Liver (tissue), 3 donors: ENCODE data around the gene PLA2G4A.

Experiments
- CTCF ChIP-seq: fragments of 150-350 bp; IDR thresholded peaks from 2 replicates; pipeline ENCODE4 v1.5.1; 2017; ENCODE audit warnings: improper control_type of control experiment, low read depth, low read length; ENCODE audit not compliant: missing input control
- HNF4G ChIP-seq: IDR thresholded peaks from 2 replicates; pipeline ENCODE4 v1.6.1; 2016; ENCODE audit warnings: antibody characterized with exemption
- RXRA ChIP-seq, 2 donors: IDR thresholded peaks; 2 replicates each; pipeline ENCODE4 v1.6.1; 2017 to 2018; ENCODE audit warnings: antibody characterized with exemption in 2 of 2, mild to moderate bottlenecking in 1 of 2
- TAF1 ChIP-seq: conservative IDR thresholded peaks from 2 replicates; pipeline ENCODE4 v1.6.1; 2016; ENCODE audit warnings: antibody characterized with exemption, mild to moderate bottlenecking
- donor health status: healthy.
- donor health status: healthy.

- no peak for TF ChIP-seq RXRA (IDR thresholded peaks at IDR 0.05)
- no peak for TF ChIP-seq TAF1
- no peak for TF ChIP-seq CTCF
- no peak for TF ChIP-seq HNF4G
These were observed 209.3 kb downstream of the PLA2G4A start for GRCh38 chr1:187037973-187038553.
